WI38 (cell line): Measurements from ENCODE around the gene SH3PXD2B.

Experiments used
- H3K4me3 ChIP-seq: 2 replicates; pipeline ENCODE4 v1.5.1; 2011; ENCODE audit warnings: low read depth, mild to moderate bottlenecking, control low read depth, low read length
- CTCF ChIP-seq: IDR thresholded peaks from 2 replicates; pipeline ENCODE4 v1.5.1; 2012; ENCODE audit warnings: low read depth, mild to moderate bottlenecking, control low read depth, low read length

SH3PXD2B gene

GRCh38 chr5:172417130-172417841 lies 37.0 kb downstream of the SH3PXD2B start:
- no peak overlapping the region for H3K4me3 ChIP-seq
- TF ChIP-seq CTCF: no peak

GRCh38 chr5:172415362-172416275 lies 38.7 kb downstream of the SH3PXD2B start:
- H3K4me3 ChIP-seq: no peak overlapping the region
- TF ChIP-seq CTCF: no peak

GRCh38 chr5:172414531-172415361 lies 39.6 kb downstream of the SH3PXD2B start:
- H3K4me3 ChIP-seq: no peak overlapping the region
- no peak for TF ChIP-seq CTCF

GRCh38 chr5:172413601-172414171 lies 40.6 kb downstream of the SH3PXD2B start:
- TF ChIP-seq CTCF: no peak

GRCh38 chr5:172412724-172413286 lies 41.5 kb downstream of the SH3PXD2B start:
- no peak for TF ChIP-seq CTCF
- no peak overlapping the region for H3K4me3 ChIP-seq

More at GRCh38 chr5:172413601-172414171, 40.6 kb downstream of the SH3PXD2B start:
- H3K4me3 ChIP-seq: no peak overlapping the region

GRCh38 chr5:172411484-172412072 lies 42.7 kb downstream of the SH3PXD2B start:
- no peak for TF ChIP-seq CTCF
- H3K4me3 ChIP-seq: no peak overlapping the region
